Ascending aorta (tissue), 2 donors: ENCODE data around the gene DISP2. TPM values are rescaled to one million over a fixed set of nuclear protein-coding genes. Genes with fewer than 3 reads are reported as not detected.

Experiments
- DNase-seq, 2 donors: peaks; one replicate each; pipeline ENCODE4 v3.0.0-alpha.2; 2019; ENCODE audit warnings: low spot score in 2 of 2
- H3K27ac ChIP-seq, 2 donors: fragments of 200-600 bp; sonication (generic); one replicate each; pipeline ENCODE4 v1.5.1; 2016 to 2017; ENCODE audit warnings: mild to moderate bottlenecking in 1 of 2
- H3K27me3 ChIP-seq: fragments of 200-600 bp; sonication (generic); one replicate; pipeline ENCODE4 v1.5.1; 2017
- H3K36me3 ChIP-seq, 2 donors: fragments of 200-600 bp; sonication (generic); one replicate each; pipeline ENCODE4 v1.5.1; 2016
- H3K4me1 ChIP-seq, 2 donors: fragments of 200-600 bp; sonication (generic); one replicate each; pipeline ENCODE4 v1.5.1; 2016 to 2017; ENCODE audit warnings: mild to moderate bottlenecking in 1 of 2
- H3K4me3 ChIP-seq, 2 donors: fragments of 200-600 bp; sonication (generic); one replicate each; pipeline ENCODE4 v1.5.1; 2016 to 2017; ENCODE audit warnings: mild to moderate bottlenecking in 1 of 2
- H3K9me3 ChIP-seq, 2 donors: fragments of 200-600 bp; sonication (generic); one replicate each; pipeline ENCODE4 v1.5.1; 2016
- CTCF ChIP-seq, 3 experiments: fragments of 200-600 bp in 2 of 3; fragments of 450-650 bp in 1 of 3; sonication (generic) in 2 of 3; IDR thresholded peaks; one replicate each; pipeline ENCODE4 v1.5.1; 2016 to 2019; ENCODE audit warnings: antibody characterized with exemption in 3 of 3, mild to moderate bottlenecking in 1 of 3, moderate library complexity in 1 of 3
- intact Hi-C: fragments of 100-400 bp; cut with DNase I; formaldehyde crosslinking; loops from one replicate; pipeline ENCODE4 v1.15.1; 2023
- total RNA-seq: library from RNA; depleted of rRNA; stranded (reverse); fragments of >200 nt; gene quantifications from one replicate; pipeline ENCODE4 v1.1.0, GENCODE V29; 2016

Gene DISP2
- total RNA-seq, 1 donor from 2014 or later = 0.32 TPM

- no peak overlapping the region for H3K4me3 ChIP-seq
- no peak for DNase-seq
- no peak for TF ChIP-seq CTCF (IDR thresholded peaks at IDR 0.05)
- peaks cover 55 to 77% of the 10 kb centered on the region in 2 donors for H3K36me3 ChIP-seq
- H3K27me3 ChIP-seq = no peaks in the 10 kb centered on the region
- no peaks in the 10 kb centered on the region for H3K4me1 ChIP-seq
- H3K9me3 ChIP-seq = no peaks in the 10 kb centered on the region
- intact Hi-C loops = no loop called here
- H3K27ac ChIP-seq = no peak overlapping the region
Observed at GRCh38 chr15:40414816-40415215, 56.8 kb downstream of the DISP2 start.

- TF ChIP-seq CTCF (IDR thresholded peaks at IDR 0.05) = no peak
- Histone ChIP-seq H3K36me3 (peaks cover 55 to 73% of the 10 kb centered on the region in 2 donors), H3K4me1 (no peaks in the 10 kb centered on the region), H3K4me3 (no peak overlapping the region), H3K27me3 (no peaks in the 10 kb centered on the region), H3K9me3 (no peaks in the 10 kb centered on the region), H3K27ac (no peak overlapping the region)
- intact Hi-C loops = no loop called here
- DNase-seq = no peak
Observed at GRCh38 chr15:40415226-40415625, 57.2 kb downstream of the DISP2 start.

- Histone ChIP-seq H3K36me3 (peaks cover 48 to 65% of the 10 kb centered on the region in 2 donors), H3K27me3 (no peaks in the 10 kb centered on the region), H3K9me3 (no peaks in the 10 kb centered on the region), H3K4me1 (peaks cover 0 to 4% of the 10 kb centered on the region in 2 donors), H3K4me3 (no peak overlapping the region), H3K27ac (no peak overlapping the region)
- DNase-seq = no peak
- intact Hi-C loops = no loop called here
- no peak for TF ChIP-seq CTCF (IDR thresholded peaks at IDR 0.05)
Observed at GRCh38 chr15:40416056-40416455, 58.0 kb downstream of the DISP2 start.

GRCh38 chr15:40418126-40418525, 60.1 kb downstream of the DISP2 start:
- Histone ChIP-seq H3K4me3 (no peak overlapping the region), H3K27me3 (no peaks in the 10 kb centered on the region), H3K27ac (no peak overlapping the region), H3K4me1 (peaks cover 5 to 13% of the 10 kb centered on the region in 2 donors), H3K9me3 (no peaks in the 10 kb centered on the region), H3K36me3 (peaks cover 38 to 45% of the 10 kb centered on the region in 2 donors)
- TF ChIP-seq CTCF (IDR thresholded peaks at IDR 0.05) = no peak
- intact Hi-C loops = no loop called here
- no peak for DNase-seq

- H3K36me3 ChIP-seq = peaks cover 21 to 26% of the 10 kb centered on the region in 2 donors
- intact Hi-C loops = no loop called here
- no peaks in the 10 kb centered on the region for H3K9me3 ChIP-seq
- no peaks in the 10 kb centered on the region for H3K27me3 ChIP-seq
- peaks cover 5 to 13% of the 10 kb centered on the region in 2 donors for H3K4me1 ChIP-seq
- H3K4me3 ChIP-seq = no peak overlapping the region
- H3K27ac ChIP-seq = peak overlapping the region in 1 of 2 donors; percentile 0
- no peak for TF ChIP-seq CTCF (IDR thresholded peaks at IDR 0.05)
- no peak for DNase-seq
Observed at GRCh38 chr15:40420071-40420713, 62.2 kb downstream of the DISP2 start.
